Activated T-cell treated with anti-CD3 and anti-CD28 coated beads for 1 hour (primary cell): ENCODE results near the gene PREPL.
"Not testable (repeated sequence)": the region's sequence is repeated elsewhere in the genome, so short reads cannot be mapped to it uniquely, and the experiment has no call there.

Source experiments
- DNase-seq: peaks from one replicate; pipeline ENCODE4 v3.0.0-alpha.2; 2020; ENCODE audit warnings: low read depth

PREPL gene

DNA sequence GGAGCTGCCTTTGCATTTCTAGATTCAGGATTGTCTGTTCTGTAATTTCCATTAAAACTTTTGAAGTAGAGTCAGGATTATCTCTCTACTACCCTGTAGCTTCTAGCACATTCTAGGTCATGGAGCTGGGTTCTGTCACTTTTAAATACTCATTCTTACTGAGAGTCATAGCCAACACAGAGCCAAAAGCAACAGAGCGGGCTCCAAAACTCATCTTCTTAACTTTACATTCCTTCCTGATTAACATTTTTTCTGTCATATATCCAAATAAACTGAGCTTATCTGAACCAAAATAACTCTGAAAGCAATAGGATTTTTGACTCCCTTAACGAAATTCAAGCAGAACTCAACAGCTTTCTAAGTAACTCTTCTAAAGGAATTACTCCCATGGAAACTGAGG, 12.9 kb downstream of the PREPL start:
- DNase-seq, result no peak

DNA sequence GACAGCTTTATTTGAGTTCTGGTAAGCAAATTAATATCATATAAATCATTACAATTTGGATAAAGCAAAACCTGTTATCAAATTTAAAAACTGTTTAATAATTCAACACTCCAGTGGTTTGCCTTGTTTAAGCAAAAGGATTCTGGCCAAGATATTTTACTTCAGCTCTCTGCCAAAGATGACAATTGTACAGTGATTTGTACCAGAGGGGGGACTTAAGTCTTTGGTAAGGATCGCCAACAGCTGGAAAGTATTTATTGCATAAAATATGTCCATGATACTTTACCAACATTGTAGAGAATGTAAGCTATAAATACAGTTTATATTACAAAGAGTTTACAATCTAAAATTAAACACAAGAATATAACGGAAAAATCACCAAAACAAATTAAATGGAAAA, 13.8 kb downstream of the PREPL start:
- DNase-seq, result no peak

DNA sequence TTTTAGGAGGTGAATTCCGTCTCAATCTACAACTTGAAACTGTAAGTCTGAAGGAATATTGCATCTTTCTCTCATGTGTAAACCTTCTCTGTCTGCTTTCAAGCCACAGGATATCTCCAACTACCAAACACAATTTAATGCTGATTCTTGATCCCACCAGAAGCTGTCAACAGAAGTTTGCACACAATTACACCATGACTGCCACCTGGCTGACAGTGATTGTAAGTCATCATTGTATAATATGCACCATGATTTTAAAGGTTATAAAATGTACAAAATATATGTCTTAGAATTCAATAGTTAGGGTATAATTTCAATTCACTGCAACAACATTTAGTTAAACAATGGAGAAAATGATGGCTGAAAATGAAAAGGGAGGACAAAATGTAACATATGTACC, 18.4 kb downstream of the PREPL start:
- no peak for DNase-seq

DNA sequence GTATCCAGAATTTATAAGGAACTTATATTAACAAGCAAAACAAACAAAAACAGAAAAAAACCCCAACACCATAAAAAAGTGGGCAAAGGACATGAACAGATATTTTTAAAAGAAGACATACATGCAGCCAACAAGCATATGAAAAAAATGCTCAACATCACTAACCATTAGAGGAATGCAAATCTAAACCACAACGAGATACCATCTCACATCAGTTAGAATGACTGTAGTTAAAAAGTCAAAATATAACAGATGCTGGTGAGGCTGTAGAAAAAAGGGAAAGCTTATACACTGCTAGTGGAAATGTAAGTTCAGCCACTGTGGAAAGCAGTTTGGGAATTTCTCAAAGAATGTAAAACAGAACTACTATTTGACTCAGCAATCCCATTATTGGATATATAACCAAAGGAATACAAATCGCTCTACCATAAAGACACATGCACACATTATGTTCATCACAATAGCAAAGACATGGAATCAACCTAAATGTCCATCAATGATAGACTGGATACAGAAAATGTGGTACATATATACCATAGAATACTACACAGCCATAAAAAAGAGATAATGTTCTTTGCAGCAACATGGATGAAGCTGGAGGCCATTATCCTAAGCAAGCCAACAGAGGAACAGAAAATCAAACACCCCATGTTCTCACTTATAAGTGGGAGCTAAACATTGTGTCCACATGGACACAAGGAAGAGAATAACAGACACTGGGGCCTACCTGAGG, 25.3 kb downstream of the PREPL start:
- DNase-seq, result no peak

DNA sequence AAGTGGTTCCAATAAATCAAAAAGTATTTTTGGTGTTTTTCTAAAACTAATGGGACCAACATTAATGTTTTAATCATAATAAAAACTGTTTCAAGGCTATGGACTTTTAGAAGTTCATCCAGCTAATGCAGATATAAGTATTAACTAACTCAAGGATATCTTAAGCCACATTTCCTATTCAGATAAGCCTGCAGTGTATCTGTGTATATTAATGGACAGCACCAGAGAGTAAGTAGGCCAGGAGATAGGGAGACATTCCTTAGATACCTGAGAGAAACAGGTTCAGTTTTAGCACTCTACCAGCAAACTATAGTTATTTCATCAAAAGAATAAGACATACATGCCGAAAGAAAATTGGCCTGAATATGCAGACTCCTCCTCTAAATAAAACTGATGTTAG, 27.3 kb downstream of the PREPL start:
- no peak for DNase-seq

DNA sequence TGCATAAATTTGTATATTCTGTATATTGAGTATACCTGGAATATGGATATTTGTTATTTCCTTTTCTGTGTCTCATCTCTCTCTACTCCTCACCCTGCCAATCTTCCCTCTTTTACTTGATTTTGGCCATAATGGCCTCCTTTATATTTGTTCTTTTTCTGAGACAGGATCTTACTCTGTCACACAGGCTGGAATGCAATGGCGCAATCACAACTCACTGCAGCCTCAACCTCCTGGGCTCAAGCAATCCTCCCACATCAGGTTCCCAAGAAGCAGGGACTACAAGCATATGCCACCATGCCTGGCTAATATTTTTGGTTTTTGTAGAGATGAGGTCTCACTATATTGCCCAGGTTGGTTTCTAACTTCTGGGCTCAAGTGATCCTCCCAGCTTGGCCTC, 30.5 kb downstream of the PREPL start:
- no peak for DNase-seq

DNA sequence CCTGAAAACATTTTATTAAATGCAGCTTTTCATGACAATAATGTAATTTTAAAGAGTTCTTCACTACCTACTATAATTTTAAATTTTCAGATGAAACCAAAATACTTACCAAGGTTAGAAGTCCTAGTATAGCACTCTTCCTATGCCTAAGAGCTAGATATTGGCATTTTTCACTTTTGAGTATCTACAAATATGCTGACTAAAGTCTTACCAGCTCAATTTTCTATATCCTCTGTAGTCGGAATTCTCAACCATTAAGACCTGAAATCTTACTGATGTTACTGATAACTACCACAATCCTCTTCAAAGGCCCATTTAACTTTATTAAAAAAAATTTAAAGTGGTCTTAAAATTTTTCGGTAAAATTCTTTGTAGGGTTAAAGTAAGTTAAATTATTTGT, 32.0 kb downstream of the PREPL start:
- no peak for DNase-seq

DNA sequence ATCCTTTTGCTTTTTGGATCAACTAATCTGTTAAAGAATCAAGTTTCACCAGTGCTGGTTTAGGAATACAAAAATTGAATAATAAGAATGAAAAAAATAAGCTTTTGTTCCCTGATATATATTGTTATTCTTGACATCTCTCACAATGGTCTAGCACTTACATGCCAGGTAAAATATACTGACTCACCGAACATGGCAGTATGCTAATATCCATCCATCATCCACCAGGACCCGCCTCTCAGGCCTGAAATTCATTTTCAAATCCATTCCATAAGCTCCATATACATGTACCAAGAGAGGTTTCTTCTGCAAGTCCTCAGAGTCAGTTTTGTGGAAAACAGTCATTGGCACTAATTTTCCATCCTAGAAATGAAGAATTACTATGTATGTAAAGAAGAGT, 32.5 kb downstream of the PREPL start:
- DNase-seq, result no peak

DNA sequence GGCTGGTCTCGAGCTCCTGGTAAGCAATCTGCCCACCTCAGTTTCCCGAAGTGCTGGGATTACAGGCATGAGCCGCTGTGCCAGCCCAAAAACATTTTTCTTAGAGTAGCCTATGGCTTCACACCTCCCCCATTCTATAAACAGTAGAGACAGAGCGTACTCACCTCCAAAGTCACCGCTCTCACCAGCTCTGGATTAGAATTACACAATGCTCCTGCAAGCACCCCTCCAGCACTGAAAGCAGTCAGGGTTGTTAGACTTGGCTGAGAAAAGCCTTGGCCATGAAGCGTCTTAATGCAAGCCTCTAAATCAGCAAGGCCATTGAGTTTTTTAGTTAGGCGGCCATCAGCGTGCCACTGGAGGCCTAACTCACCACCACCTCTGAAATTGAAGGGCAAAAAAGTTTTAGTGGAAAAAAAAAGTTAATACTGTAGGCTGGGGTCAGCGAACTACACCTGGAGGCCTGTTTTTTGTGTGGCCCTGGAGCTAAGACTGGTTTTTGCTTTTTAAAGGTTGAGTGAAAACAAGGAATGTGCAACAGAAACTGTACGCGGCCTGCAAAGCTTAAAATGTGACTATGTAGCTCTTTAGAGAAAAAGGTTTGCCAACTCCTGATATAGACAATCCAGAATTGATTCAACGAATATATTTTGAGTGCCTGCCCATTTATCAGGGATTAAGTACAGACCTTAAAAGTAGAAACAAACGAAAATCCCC, 34.6 kb downstream of the PREPL start:
- DNase-seq, result no peak

DNA sequence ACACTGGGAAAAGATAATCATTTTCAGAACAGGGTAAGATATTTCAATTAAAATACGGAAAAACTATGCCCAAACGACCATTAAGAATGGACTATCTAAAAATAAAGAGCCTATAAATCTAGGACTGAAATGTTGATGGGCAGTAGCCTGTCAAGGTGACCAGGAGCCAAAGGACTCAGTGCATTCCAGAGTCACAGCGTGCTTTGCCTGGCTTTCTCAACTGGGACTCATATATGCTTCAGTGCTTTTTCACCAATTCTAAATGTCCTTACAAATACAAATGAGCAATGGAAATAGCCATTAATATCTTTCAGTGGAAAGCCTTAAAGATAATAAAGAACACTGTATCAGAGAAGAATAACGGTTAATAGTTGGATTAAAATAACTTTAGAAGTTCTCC, 35.4 kb downstream of the PREPL start:
- no peak for DNase-seq

DNA sequence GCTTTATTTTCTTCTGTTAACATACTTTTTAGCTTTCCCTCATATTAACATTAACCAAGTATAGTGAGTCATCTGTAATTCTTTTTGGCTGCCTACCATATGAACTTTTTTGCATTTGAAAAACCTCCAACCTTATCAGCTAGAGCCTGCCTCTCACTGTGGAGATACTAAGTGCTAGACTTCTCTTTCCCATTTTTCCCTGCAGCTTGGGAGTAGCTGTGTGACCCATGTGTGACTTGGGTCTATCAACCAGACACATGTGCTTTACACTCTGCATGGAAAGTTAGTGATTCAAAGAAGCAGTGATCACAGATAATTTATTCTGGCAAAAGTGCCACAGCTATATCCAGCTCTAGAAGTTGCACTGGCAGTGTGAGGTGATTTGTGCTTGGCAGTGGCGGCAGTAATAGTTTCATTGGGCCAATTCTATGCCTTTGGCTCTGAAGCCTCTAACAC, 36.3 kb downstream of the PREPL start:
- no peak for DNase-seq

DNA sequence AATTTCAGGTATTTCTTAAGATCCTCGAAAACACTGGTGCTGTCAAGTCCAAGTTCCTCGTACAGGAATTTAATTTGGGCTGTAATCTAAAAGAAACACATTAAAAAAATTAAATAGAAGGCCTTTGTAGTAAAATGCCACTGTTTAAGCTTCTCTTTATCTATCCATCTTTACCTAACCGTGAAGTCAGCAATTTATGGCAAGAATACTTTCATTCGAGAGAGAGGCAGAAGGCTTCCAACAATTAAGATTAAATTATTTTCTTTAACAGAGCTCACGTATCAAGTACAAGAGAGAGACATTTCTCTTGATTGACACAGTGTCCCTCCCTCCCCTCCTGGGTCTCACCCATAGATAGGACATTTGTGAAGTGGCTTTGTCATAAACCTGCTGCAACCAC, 39.9 kb downstream of the PREPL start:
- no peak for DNase-seq

DNA sequence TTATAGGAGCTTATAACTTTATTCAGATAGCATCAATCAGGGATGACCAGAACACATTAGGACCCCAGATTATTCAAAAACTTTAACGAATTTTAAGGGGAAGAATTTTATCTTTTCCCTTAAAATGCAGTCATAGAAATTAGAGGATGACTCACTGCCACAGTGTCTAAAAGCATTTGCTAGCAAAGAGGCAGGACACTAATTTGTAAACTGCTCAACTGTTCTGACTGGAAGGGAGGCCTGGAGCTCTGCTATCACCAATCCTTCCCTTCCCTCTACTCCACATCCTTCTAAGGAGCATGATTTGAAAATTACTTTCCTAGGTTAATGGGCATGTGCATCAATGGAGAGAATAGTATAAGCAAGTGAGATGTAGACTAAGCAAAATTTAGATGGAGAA, 40.5 kb downstream of the PREPL start:
- DNase-seq, result no peak

DNA sequence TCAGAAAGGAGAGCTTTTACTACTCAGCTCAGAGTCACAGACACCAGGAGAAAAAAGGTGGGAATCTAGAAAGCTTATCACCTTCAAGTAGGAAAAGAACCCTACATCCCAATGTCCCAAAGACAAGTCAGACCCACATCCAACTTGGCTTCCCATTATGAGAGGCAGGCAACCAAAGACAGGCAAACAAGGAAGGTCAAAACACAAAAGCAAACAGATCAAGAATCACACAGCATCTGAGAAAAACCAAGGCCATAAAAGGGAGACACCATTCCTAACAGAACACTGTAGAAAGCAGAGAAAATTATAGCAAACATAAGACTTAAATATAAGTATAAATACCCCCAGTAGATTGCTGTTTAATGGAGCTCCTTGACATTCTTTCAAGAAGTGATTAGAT, 45.3 kb downstream of the PREPL start:
- DNase-seq, result no peak

DNA sequence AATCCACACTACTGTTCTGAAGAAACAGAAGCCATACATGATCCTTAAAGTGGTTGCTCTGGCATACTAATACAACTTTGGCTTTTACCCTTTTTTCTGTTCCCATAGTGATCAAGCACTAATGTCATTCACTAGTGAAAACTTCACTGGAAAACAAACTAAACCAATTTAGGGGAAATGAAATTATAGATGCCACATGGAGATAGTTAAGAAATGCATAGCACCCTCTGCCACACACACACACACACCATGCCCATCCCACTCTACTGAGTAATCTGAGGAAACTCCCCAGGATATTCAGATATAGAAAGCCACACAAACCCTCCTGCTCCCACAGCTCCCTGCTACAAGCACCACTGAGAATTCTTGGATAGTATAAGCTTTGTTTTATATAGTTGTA, 46.9 kb downstream of the PREPL start:
- no peak for DNase-seq

DNA sequence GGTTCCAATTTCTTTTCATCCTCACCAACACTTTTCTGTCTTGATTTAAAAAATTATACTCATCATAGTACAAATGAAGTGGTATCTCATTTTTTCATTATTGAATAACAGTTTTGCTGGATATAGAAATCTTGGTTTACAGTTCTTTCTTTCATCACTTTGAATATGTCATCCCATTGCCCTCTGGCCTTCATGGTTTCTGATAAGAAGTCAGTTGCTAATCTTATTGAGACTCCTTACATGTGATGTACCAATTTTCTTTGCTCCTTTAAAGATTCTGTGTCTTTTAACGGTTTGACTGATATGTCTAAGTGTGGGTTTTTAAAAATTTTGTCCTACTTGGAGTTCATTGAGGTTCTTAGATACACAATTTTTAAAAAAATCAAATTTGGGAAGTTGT, 51.0 kb downstream of the PREPL start:
- DNase-seq, result no peak

DNA sequence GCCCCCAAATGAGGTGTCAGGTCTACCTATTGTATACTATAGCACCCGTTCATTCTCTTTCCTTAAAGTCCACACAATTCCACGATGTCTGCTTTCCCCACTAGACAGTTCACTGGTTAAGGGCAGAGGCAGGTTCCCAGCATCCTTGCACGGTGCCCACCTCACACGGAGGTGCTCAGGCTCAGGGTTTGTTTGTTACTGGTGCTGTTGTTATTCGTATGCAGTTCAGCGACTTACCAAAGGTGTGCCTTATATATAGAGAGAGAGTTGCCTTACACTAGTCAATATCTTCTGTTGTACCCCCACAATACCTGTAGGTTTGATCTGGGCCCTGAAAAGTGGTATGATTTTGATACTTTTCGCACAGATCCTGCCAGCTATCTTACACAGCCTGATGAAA, 55.4 kb downstream of the PREPL start:
- DNase-seq, result no peak

DNA sequence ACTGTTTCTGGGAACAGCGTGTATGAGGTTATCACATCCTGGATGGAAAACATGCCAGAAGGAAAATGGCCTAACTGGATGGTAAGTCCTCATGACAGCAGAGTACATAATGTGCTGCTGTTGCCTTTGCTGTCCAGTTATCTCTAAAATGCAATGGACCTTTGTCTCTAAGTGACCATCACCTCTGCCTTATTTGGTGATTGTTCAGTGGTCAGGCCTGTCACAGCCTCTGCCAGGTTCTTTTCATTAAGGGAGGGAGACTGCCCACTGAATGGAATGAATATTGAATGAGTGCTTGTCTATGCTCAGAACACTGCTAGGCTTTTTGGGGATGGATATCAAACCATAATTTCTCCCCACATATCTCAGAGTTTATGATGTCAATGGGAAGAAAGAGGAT, 57.0 kb downstream of the PREPL start:
- DNase-seq, result no peak

DNA sequence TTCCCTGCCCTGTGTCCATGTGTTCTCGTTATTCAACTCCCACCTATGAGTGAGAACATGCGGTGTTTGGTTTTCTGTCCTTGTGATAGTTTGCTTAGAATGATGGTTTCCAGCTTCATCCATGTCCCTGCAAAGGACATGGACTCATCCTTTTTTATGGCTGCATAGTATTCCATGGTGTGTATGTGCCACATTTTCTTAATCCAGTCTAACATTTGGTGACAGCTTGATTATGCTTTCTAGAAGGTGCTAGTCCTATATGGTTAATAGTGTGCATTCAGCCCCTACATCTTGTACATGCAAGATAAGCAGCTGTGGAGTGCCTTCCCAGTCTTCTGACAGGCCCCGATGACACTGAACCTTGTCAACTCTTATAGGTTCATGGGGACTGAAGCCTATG, 57.5 kb downstream of the PREPL start:
- not testable (repeated sequence) for DNase-seq

DNA sequence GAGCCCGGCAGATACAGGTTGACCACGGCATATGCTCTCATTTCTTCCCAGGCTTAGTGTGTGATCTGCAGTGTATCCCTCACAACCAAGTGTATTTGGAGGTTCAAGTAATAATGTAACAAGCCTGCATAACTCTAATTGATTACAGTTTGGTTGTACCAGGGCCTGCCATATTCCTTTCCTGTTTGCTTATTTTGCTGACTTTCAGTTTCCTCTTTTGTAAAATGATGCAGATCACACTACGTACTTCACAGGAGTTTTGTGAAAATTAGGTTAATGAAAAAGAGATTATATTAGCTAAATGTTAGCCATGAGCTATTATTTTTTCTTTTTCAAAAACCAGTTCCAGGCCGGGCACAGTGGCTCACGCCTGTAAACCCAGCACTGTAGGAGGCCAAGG, 60.2 kb downstream of the PREPL start:
- no peak for DNase-seq

DNA sequence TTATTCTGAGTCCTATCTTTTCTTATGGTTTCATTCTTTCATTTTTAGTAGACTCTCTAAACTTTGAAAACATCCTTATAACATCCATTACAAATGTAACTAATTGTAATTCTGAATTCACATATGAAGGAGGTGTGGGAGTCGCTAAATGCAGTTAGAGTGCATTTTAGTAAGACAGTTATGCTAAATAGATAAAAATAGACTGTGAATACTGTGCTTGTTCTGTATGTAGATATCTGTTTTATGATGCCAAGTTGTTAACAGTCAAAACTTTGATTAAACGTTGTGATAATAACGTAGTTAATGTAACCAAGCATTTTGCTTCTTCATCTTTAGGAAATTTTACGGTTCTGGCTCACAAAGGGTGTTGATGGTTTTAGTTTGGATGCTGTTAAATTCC, 61.7 kb downstream of the PREPL start:
- no peak for DNase-seq

DNA sequence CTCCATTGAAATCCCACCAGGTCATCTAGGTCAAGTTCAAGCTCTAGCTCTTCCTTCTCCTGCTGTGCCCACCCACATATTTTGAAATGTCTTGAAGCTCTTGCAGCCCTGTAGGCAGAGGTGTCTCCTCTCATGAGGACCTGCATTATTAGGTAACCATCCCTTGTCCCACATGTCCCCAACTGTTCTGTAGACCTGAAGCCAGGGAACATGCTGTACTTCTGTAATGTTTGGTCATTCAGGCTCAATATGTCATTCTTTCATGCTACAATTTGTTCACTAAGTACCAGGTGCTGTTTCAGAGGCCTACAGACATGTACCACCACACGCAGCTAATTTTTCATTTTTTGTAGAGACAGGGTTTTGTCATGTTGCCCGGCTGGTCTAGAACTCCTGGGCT, 63.9 kb downstream of the PREPL start:
- no peak for DNase-seq

DNA sequence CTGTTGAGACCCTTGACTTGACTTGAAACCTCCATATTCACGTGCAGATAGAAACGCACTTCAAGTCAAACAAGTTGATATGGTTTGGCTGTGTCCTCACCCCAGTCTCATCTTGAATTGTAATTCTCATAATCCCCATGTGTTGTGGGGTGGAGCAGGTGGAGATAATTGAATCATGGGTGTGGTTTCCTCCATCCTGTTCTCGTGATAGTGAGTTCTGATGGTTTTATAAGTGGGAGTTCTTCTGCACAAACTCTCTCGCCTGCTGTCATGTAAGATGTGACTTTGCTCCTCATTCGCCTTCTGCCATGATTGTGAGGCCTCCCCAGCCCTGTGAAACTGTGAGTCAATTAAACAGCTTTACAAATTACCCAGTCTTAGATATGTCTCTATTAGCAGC, 64.6 kb downstream of the PREPL start:
- no peak for DNase-seq
